ENCODE results near the gene PRPSAP2.
"Not testable (repeated sequence)": the region's sequence is repeated elsewhere in the genome, so short reads cannot be mapped to it uniquely, and the experiment has no call there.

GRCh38 chr17:18956021-18956420 lies 98.1 kb downstream of the PRPSAP2 start:
- TF ChIP-seq CTCF (IDR thresholded peaks at IDR 0.05); POLR2AphosphoS5 (IDR thresholded peaks at IDR 0.05; ENCODE audit: insufficient read depth in 1 of 2, low read depth in 1 of 2): not testable (repeated sequence)

Data from vagina (tissue), 2 donors.